ENCODE measurements around the gene CTNNA3.

DNA sequence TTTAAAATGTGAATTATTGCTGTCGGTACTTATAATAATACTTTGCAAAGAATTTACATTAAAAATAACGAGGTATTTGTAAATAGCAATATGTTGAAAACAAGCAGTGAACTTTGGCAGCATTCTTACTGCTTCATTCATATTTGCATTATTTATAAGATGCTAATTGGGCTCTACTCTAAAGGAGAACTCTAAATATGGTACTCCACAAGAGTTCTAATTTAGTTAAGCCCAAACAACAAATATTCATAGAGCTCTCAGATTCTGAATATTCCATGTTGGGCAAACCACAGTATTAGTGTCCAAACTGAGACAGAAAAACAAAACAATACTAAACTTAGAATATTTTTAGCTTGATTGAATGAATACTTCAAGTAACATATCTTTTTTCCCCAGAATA, 1674.6 kb downstream of the CTNNA3 start:
- no peak for TF ChIP-seq SIN3A (IDR thresholded peaks at IDR 0.05; ENCODE audit: borderline replicate concordance, insufficient read depth, low read depth, low read length)
- TF ChIP-seq, protein P1, sequence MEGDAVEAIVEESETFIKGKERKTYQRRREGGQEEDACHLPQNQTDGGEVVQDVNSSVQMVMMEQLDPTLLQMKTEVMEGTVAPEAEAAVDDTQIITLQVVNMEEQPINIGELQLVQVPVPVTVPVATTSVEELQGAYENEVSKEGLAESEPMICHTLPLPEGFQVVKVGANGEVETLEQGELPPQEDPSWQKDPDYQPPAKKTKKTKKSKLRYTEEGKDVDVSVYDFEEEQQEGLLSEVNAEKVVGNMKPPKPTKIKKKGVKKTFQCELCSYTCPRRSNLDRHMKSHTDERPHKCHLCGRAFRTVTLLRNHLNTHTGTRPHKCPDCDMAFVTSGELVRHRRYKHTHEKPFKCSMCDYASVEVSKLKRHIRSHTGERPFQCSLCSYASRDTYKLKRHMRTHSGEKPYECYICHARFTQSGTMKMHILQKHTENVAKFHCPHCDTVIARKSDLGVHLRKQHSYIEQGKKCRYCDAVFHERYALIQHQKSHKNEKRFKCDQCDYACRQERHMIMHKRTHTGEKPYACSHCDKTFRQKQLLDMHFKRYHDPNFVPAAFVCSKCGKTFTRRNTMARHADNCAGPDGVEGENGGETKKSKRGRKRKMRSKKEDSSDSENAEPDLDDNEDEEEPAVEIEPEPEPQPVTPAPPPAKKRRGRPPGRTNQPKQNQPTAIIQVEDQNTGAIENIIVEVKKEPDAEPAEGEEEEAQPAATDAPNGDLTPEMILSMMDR (IDR thresholded peaks at IDR 0.05) = no peak
- no peak for TF ChIP-seq POLR2AphosphoS5 (IDR thresholded peaks at IDR 0.05; ENCODE audit: low read depth, low read length)
- no peak for TF ChIP-seq TCF7L2 (IDR thresholded peaks at IDR 0.05; ENCODE audit: low read depth, low read length)
- TF ChIP-seq, protein P2, sequence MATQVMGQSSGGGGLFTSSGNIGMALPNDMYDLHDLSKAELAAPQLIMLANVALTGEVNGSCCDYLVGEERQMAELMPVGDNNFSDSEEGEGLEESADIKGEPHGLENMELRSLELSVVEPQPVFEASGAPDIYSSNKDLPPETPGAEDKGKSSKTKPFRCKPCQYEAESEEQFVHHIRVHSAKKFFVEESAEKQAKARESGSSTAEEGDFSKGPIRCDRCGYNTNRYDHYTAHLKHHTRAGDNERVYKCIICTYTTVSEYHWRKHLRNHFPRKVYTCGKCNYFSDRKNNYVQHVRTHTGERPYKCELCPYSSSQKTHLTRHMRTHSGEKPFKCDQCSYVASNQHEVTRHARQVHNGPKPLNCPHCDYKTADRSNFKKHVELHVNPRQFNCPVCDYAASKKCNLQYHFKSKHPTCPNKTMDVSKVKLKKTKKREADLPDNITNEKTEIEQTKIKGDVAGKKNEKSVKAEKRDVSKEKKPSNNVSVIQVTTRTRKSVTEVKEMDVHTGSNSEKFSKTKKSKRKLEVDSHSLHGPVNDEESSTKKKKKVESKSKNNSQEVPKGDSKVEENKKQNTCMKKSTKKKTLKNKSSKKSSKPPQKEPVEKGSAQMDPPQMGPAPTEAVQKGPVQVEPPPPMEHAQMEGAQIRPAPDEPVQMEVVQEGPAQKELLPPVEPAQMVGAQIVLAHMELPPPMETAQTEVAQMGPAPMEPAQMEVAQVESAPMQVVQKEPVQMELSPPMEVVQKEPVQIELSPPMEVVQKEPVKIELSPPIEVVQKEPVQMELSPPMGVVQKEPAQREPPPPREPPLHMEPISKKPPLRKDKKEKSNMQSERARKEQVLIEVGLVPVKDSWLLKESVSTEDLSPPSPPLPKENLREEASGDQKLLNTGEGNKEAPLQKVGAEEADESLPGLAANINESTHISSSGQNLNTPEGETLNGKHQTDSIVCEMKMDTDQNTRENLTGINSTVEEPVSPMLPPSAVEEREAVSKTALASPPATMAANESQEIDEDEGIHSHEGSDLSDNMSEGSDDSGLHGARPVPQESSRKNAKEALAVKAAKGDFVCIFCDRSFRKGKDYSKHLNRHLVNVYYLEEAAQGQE (IDR thresholded peaks at IDR 0.05; ENCODE audit: insufficient read depth in 1 of 2, low read depth in 2 of 2, low read length in 1 of 2) = no peak
